C4-2B (cell line): ENCODE measurements around the gene ACTL6B.

ENCODE experiments used
- ZFX ChIP-seq: fragments of 450-650 bp; IDR thresholded peaks from 2 replicates; pipeline ENCODE4 v1.6.1; 2017
- TF ChIP-seq, protein P1 (sequence below): fragments of 450-650 bp; conservative IDR thresholded peaks from 2 replicates; pipeline ENCODE4 v1.5.1; 2017; ENCODE audit warnings: mild to moderate bottlenecking

GRCh38 chr7:100632951-100633717 is 23.1 kb downstream of the ACTL6B start:
- TF ChIP-seq, protein P1, sequence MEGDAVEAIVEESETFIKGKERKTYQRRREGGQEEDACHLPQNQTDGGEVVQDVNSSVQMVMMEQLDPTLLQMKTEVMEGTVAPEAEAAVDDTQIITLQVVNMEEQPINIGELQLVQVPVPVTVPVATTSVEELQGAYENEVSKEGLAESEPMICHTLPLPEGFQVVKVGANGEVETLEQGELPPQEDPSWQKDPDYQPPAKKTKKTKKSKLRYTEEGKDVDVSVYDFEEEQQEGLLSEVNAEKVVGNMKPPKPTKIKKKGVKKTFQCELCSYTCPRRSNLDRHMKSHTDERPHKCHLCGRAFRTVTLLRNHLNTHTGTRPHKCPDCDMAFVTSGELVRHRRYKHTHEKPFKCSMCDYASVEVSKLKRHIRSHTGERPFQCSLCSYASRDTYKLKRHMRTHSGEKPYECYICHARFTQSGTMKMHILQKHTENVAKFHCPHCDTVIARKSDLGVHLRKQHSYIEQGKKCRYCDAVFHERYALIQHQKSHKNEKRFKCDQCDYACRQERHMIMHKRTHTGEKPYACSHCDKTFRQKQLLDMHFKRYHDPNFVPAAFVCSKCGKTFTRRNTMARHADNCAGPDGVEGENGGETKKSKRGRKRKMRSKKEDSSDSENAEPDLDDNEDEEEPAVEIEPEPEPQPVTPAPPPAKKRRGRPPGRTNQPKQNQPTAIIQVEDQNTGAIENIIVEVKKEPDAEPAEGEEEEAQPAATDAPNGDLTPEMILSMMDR, result peak; percentile 62
- 0 out of 2 replicates have a peak, but pooled peaks have one; percentile 4 for TF ChIP-seq ZFX
